Fibroblast of skin of abdomen (primary cell): Measurements from ENCODE around the gene RGS10.
A peak's percentile ranks its signal among the peaks of the same experiment; 100 is the strongest.
"Not testable (repeated sequence)": the region's sequence is repeated elsewhere in the genome, so short reads cannot be mapped to it uniquely, and the experiment has no call there.

Experiments used
- DNase-seq: peaks from one replicate; pipeline ENCODE4 v3.0.0-alpha.2; 2013

RGS10 gene

DNA sequence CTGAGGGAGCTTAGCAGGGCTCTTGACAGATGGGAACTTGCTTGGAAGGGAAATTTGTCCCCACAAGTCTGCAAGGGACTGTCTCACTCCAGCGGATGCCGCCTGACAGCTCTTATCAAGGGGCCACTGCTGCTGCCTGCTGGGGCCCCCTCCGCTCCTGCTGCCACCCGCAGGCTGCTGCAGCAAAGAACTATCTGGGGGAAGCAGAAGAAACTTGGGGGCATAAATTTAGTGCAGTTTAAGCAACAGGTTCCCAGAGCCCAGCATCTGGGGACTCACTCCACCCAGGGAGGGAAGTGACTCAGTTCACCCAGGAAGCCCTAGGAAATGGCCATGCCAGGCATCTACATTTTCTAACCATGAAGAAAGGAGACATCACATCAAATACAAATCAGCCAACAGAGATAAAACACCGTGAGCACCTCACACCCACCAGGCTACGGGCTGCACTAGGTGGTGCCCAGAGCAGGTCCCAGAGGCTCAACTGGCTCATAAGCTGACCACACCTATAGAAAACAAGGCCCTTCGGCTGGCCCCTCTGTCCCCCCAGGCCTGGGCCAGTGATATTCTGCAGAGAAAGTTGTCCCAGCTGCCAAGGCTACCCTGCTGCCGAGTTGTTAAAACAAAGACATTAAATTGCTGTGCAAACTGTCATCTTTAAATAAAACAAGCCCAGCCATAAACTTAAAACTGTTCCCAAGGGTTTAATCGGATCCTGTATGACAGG lies 3.7 kb downstream of the RGS10 start:
- DNase-seq, result no peak

DNA sequence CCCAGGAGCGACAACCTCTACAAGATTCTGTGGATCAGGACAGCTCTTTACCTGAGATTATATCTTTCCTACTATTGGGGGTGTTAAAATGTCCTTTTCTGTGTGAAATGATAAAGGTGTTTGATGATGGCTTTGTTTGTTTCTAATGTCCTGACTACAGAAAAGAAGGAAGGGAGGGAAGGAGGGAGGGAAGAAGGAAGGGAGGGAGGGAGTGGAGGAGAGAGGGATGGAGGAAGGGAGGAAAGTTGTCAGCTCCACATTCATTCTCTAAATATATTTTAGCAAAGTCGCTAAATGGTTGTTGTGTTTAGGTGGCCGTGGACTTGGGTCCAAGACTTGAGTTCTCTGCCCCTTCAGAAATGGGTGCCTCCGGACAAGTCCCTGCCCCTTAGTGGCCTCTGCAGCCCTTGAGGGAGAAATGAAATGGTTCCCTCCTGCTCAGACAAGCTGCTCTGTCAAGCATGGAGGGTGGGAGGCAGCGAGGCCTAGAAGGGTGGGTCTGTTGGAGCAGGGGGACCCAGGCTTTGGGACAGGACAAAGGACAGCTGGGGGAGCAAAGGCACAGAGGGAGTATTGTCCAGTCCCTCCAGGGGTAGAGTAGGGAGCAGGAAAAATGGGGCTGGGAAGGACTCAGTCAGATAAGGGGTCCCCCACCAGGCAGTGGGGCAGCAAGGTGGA lies 4.4 kb downstream of the RGS10 start:
- DNase-seq, result no peak

DNA sequence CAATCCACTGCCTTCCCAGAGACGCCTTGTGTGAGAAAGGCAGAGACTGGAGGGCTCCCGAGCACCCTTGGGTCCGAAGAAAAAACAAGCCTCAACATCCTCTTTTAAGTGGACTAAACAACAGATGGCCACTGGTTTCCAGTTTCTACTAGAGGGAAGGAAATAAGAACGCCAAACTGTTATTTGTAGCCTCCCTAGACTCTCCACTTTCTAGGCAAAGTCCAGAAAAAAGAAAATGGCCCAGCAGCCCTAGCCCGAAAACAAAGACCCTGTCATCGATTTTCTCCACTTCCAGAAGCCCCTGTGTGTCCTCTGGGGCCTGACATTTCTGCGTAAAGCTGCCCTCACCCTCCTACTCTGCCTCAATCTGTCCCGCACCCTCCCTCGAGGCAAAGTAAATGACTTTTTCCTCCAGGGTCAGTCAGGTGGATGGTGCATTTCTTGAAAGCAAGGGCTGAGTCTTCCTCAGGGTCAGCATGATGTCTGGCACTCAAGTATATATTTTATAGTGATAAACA lies 6.0 kb downstream of the RGS10 start:
- no peak for DNase-seq

DNA sequence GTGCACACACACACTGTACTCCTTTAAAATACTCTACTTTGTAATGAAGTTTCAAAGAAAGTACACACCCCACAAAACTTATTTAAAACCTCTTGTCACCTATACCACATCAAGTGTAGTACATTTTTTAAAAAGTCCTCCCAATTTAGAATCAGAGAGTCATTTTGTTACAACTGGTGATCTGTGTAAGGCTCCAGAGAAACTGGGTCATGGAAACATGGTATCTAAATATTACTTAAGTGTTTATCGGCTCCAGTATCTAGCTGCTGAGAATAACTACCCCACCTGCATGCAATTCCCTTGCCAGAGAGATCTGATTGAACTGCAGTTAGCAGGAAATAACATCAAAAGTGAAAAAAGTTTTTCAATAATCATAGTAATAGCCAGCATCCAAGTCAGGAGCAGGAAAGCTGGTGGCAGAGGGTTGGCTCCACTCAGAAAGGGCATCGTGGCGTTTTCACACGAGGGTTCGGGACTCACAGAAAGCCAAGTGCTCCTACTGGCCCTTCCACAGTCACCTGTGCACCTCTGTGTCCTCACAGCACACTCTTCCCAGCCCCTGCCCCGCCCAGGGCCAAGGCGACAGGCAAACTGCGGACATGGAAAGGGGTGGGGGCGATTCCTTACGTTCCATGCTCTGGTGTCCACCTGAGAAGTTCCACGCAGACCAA lies 6.5 kb downstream of the RGS10 start:
- no peak for DNase-seq

DNA sequence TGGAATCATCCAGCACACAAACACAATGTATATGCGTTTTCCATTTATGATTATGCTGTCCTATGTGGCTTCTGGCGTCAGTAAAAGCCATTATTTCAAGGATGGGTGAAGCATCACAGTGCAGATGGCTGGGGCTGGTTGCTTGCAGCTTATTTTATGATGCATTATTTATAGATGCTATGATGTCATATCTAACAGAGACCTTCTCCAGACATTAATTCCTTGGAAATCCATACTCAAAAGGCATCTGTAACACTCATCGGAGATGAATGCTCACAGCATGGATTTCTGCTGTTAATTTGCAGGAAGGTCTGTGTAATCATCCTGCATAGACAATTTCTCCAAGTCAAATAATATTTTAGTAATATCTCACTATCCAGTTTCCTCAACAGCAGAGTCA lies 7.2 kb downstream of the RGS10 start:
- DNase-seq, result peak; percentile 79

DNA sequence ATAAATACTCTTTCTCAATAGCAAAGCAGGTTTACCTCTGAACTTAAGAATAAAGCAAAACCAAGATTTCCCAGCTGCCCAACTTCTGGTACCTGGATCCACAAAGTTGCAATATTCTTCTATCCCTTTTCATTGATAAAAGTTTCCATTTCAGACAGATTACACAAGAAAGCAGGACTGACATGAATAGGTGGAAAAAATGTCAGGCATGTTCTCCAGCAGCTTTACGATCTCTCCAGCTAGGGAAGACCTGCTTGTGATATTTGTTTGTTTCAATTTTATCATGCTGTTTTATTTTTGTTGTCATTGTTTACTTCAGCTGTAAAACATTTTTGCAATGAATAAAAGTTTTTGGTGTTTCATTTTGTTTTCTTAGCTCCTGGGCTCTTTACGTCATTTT lies 9.0 kb downstream of the RGS10 start:
- no peak for DNase-seq

DNA sequence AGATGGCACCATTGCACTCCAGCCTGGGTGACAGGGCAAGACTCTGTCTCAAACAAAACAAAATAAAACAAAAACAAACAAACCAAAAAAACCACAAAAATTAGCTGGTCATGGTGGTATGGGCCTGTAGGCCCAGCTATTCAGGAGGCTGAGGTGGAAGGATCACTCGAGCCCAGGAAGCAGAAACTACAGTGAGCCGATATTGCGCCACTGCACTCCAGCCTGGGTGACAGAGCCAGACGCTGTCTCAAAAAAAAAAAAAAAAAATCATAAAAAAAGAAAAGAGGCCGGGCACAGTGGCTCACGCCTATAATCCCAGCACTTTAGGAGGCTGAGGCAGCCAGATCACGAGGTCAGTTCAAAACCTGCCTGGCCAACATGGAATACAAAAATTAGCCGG lies 9.7 kb downstream of the RGS10 start:
- not testable (repeated sequence) for DNase-seq

DNA sequence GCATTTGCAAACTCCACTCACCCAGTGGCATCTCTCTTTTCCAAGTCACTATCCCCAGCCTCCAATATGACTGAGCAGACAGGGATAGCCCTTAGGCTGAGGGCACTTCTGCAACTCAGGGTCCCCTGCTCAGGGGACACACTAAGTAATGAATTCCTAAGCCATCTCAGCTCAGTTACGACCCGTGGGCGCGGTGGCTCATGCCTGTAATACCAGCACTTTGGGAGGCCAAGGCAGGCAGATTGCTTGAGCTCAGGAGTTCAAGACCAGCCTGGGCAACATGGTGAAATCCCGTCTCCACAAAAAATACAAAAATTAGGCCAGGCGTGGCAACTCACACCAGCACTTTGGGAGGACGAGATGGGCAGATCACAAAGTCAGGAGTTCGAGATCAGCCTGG lies 10.3 kb downstream of the RGS10 start:
- DNase-seq, result not testable (repeated sequence)

DNA sequence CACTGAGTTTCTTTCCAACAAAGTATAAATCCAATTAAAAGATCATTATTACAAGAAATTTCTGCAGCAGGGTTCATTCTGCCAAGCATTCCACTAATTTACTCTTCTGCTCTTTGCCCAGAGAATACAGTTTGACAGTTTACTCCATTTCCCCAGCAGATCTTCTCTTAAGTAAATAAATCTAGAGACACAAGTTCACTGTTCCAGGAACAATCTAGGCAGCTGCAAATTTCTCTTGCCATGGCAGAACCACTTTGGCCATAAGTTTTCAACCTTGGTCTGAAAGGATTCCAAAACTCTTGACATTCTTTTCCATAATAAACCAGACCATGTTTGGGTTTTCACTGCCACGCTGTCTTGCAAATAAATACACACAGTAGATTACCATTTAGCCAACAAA lies 11.5 kb downstream of the RGS10 start:
- peak; percentile 24 for DNase-seq

DNA sequence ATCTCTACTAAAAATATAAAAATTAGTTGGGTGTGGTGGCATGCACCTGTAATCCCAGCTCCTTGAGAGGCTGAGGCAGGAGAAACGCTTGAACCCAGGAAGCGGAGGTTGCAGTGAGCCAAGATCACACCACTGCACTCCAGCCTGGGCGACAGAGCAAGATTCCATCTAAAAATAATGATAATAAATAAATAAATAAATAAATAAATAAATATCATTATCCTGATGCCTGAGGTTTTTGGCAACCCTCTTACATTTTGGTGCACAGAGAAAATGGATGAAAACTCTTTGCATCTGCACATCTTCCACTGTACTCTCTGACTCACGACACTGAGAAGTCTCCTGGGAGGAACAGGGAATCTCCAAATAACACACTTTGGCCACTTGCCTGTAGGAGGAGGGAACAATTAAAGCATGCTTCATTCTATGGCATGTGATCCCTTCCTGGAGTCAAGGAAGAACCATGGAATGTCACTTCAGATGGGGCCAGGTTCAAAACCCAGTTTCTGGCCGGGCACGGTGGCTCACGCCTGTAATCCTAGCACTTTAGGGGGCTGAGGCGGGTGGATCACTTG lies 13.8 kb downstream of the RGS10 start:
- peak; percentile 96 for DNase-seq

DNA sequence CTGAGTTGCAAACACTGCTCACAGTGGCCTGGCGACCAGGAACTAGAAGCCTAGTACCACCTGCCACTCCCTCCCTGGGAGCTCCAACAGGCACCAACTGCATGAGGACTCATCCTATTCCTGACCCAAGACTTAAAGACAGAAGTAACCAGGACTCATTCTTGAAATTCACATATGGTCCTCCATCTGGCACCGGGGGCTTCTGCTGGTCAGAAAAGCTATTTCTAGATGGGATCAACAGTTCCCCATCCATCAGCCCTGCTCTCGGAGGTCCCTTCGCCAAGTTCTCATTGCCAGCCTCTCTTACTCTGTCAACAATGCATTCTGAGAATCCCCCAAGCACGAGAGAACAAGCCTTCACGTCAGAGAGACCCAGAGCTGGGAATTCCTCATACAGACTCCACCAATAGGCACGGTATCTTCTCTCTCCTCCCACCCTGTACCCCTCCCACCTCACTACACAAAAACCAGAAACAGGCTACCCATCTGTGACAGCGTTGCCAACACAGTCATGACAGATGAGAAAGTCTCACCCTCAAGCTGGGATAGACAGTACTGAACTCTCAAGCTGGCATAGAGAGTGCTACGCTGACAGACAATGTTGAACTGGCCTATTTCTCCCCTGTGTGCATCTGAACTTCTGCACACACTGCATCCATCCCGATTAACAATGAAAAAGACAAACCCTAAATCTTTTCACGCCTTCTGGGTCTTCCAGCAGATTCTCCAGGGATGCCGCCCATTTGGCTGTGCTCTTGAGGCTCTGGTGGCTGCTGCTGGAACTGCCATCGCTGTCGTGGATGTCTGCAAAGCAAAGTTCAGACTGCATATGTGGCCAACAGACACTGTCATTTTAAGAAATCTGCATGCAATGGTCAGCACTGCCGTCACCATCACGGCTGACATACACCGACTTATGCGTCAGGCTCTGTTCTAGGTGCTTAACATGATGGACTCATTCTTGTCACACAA lies 15.6 kb downstream of the RGS10 start:
- DNase-seq, result peak; percentile 21

DNA sequence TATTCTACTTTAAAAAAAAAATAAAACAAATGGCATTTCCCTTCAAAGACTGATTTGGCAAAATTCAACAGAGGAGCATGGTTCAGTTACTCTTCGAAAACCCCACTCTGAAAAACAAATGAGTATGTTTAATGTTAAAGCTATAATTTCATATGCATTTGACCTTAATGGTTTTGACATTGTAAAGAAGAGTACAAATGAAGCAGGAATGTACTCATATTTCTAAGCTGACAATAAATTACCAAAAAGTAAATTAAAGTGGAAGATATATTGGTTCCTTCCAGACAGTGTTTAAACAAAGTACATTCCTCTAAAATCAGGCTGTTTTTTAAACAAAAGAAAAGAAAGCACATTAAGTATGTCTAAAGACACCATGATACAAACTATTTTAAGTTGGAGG lies 16.4 kb downstream of the RGS10 start:
- no peak for DNase-seq

DNA sequence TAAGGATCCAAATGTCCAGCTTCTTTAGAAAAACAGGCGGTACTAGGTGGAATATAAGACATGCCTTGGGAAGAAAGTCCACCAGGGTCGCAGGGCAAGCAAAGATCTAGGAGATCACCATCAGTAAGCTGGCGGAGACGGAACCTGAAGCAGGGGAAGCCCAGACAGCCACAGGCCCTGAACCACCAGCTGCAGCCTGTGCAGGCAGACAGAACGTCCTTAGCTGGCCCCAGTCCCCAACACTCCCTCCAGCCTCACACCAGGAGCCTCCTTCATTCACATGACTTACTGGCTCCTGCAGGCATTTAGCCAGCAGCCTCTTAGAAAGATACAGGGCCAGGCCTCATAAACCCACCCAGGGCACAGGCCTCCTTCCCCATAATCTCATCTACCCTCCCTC lies 17.4 kb downstream of the RGS10 start:
- no peak for DNase-seq

DNA sequence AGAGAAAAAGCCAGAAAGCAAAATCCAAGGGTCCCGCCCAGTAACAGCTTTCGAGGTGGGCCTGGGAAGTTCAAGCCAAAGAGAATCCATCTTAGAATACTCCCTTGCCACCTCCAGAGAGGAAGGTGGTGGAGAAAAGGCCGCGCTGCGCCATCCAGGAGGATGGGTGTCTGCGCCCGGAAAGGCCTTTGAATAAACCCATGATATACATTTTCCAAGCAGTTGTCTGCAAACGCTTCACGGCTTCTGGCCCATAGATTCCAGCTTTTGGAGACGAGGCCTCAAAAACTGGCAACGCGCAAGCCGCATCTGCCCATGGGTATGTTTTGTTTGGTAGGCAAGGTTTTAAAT lies 17.8 kb downstream of the RGS10 start:
- no peak for DNase-seq

DNA sequence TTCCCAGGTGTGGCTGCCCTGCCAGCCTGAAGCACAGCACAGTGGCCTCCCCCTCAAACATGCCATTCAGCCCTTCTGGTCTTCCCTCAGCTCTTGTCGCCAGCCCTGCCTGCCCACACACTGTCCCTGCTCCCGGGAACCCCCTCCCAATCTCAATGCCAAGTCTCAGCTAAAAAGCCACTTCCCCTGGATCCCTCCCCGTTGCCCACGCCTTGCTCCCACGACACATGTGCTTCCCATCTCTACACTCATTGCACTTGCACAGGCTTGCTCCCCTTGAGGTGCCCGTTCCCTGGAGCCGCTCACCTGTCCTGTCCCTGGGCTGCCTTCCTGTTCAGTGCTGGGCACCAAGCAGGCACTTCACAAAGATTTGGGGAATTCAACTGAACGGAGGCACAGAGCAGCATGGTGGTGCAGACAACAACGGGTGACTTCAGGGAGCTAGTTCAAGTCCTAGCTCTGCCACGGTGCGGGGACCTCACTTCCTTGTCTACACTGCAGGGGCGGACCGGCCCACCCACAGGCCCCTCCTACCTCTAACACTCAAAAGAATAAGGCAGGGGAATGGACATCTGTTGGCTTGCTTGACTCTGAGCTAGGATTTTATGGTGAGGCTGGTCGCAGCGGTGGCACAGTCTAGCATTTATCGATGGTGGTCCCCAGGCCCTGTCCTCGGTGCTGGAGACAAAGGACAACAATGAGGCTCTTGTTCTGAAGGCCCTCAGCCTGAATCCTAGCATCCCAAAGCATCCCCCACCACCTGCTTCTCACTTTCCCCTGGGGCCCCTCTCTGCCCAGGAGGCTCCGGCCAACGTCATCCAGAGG lies 18.4 kb downstream of the RGS10 start:
- no peak for DNase-seq

DNA sequence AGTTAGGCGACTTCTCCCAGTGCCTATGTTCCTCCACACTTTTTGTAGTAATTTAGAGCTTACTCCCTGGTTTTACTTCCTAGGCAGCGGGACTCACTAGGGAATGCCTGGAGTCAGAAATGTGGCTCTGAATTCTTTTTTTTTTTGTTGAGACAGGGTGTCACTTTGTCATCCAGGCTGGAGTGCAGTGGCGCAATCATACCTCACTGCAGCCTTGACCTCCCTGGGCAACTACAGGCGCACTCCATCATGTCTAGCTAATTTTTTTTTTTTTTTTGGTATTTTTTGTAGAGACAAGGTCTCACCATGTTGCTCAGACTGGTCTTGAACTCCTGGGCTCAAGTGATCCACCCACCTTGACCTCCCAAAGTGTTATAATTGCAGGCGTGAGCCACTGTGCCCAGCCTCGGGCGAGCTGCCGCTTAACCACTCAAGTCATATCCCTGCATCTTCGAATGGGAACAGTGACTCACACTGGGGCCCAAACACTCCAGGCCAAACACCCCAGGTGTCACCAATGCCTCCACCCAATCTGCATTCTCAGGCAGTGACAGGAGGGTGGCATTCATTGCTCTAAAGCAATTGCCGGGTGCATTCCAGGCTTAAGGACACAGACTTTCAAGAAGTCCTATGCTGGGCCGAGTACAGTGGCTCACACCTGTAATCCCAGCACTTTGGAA lies 19.6 kb downstream of the RGS10 start:
- no peak for DNase-seq

DNA sequence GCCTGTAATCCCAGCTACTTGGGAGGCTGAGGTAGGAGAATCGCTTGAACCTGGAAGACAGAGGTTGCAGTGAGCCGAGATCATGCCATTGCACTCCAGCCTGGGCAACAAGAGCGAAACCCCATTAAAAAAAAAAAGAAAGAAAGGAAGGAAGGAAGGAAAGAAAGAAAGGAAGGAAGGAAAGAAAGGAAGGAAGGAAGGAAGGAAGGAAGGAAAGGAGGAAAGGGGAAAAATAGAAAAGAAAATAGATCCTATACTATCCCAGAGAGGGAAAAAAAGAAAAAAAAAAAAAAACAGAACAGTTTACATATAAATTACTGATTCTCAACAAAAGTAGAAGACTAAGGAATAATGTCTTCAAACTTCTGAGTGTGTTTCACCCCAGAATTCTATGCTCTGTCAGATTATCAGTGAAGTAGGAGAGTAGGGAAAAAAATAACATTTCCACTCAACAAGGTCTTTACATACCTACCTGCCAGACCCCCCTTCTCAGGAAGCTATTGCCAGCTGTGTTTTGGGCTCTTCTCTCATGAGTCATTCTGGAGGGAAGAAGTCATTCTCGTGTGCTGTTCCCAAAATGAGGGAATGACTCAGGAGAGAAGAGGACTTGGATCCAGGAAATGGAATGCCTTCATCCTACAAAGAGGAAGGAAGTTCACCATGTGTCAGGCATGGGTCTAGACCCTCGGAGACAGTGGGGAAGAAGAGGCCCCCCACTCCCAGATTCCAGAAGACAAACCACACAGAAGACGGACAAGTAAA lies 20.9 kb downstream of the RGS10 start:
- peak; percentile 90 for DNase-seq

DNA sequence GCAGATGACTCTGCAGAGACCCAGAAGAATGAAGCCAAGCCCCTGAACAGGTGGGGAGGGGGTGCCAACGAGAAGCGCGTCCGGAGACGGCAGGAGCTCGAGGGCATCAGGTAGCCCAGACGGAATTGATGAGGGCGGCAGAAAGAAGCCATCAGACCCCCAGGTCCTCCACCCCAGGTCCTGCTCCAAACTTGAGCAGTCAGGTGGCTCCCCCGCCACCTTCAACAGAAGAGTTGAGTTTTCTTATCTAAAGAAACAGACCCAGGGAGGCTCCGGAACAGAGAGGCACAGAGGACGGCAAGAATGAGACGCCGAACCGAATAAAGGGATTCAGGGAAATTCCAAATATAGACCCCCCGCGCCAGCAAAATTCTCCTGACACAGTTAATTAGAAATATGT lies 22.2 kb downstream of the RGS10 start:
- no peak for DNase-seq

DNA sequence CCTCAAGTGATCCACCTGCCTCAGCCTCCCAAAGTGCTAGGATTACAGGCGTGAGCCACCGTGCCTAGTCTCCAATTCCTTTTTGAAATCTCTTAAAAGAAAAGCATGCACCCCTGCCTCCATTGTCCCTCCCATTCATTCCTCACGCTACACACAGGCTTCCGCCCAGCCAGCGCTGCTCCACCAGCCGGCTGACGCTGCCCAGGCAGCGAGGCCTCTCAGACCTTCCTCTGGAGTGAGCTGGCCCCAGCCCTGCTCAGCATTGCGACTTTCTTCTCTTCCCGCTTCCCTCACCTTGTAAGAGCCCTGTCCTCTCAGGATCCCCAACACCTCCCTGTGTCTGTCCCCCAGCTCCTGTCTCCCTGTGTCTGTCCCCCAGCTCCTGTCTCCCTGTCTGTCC lies 23.6 kb downstream of the RGS10 start:
- no peak for DNase-seq

DNA sequence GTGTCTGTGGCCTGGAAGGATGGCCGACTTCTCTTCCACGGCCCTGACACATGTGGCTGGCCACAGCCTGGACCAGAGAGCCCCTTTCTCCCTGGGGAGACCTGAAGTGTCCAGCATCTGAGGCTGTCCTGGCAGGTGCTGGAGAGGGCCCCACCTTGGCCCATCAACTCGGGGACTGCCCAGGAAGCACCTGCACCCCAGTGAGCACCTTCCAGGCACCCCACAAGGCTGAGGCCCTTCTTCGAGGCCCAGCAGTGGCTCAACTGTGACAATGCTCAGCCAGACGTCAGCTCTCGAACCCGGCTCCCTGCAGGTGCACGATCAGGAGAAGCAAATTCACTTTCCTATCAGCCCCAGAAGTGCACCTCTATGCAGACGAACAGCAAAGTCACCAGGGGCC lies 24.3 kb downstream of the RGS10 start:
- DNase-seq, result no peak
